GM12878 (cell line): ENCODE results near the gene ATP8A1.
"Not testable (repeated sequence)": the region's sequence is repeated elsewhere in the genome, so short reads cannot be mapped to it uniquely, and the experiment has no call there.

ENCODE experiments used
- CBX5 ChIP-seq: sonication (generic); IDR thresholded peaks from 2 replicates; pipeline ENCODE4 v1.6.1; 2016; ENCODE audit warnings: low read depth, moderate library complexity, mild to moderate bottlenecking, inconsistent platforms
- CHD2 ChIP-seq: IDR thresholded peaks from 2 replicates; pipeline ENCODE4 v1.6.1; 2011; ENCODE audit warnings: low read depth, low read length, improper control_type of control experiment, borderline replicate concordance
- EP300 ChIP-seq, 2 experiments: fragments of 150-350 bp in 1 of 2; IDR thresholded peaks; 2 replicates each; pipeline ENCODE4 v1.6.1; 2011 to 2012; ENCODE audit warnings: low read depth in 2 of 2, low read length in 2 of 2, borderline replicate concordance in 1 of 2, improper control_type of control experiment in 1 of 2, inconsistent platforms in 1 of 2; ENCODE audit not compliant: control insufficient read depth in 1 of 2
- FOXK2 ChIP-seq: fragments of 450-650 bp; IDR thresholded peaks from 2 replicates; pipeline ENCODE4 v1.6.1; 2017; ENCODE audit warnings: mild to moderate bottlenecking, moderate library complexity
- MYC ChIP-seq: IDR thresholded peaks from 2 replicates; pipeline ENCODE4 v1.6.1; 2011; ENCODE audit warnings: mild to moderate bottlenecking, low read length, moderate library complexity, inconsistent platforms; ENCODE audit not compliant: insufficient read depth, insufficient replicate concordance, insufficient read length, severe bottlenecking
- POLR2A ChIP-seq: IDR thresholded peaks from 2 replicates; pipeline ENCODE4 v1.6.1; 2011; ENCODE audit warnings: low read depth, mild to moderate bottlenecking, low read length
- POLR2AphosphoS2 ChIP-seq: IDR thresholded peaks from 2 replicates; pipeline ENCODE4 v1.6.1; 2011; ENCODE audit warnings: low read depth, mild to moderate bottlenecking, low read length, improper control_type of control experiment, moderate library complexity
- TAF1 ChIP-seq: IDR thresholded peaks from 2 replicates; pipeline ENCODE4 v1.6.1; 2011; ENCODE audit warnings: mild to moderate bottlenecking, low read depth, low read length, borderline replicate concordance
- TF ChIP-seq, protein P1 (sequence below), 3 experiments: IDR thresholded peaks in 2 of 3; conservative IDR thresholded peaks in 1 of 3; 2 replicates each; pipeline ENCODE4 v1.5.1; 2011; ENCODE audit warnings: low read depth in 3 of 3, low read length in 3 of 3, mild to moderate bottlenecking in 3 of 3, control low read depth in 2 of 3, moderate library complexity in 2 of 3, inconsistent platforms in 1 of 3, mixed read lengths in 1 of 3; ENCODE audit not compliant: control insufficient read depth in 2 of 3, insufficient read depth in 1 of 3; ENCODE audit errors: extremely low read depth in 1 of 3
- TF ChIP-seq, protein P2 (sequence below): fragments of 450-650 bp; formaldehyde crosslinking; IDR thresholded peaks from 2 replicates; pipeline ENCODE4 v1.4.0; 2020; ENCODE audit warnings: mild to moderate bottlenecking, moderate library complexity
- TF ChIP-seq, protein P3 (sequence below): IDR thresholded peaks from 2 replicates; pipeline ENCODE4 v1.6.1; 2011; ENCODE audit warnings: mild to moderate bottlenecking, low read depth, low read length, moderate library complexity; ENCODE audit not compliant: insufficient replicate concordance
- TF ChIP-seq, protein P4 (sequence below): IDR thresholded peaks from 2 replicates; pipeline ENCODE4 v1.6.1; 2011; ENCODE audit warnings: low read depth, mild to moderate bottlenecking, low read length, moderate library complexity, borderline replicate concordance; ENCODE audit errors: extremely low read depth

DNA sequence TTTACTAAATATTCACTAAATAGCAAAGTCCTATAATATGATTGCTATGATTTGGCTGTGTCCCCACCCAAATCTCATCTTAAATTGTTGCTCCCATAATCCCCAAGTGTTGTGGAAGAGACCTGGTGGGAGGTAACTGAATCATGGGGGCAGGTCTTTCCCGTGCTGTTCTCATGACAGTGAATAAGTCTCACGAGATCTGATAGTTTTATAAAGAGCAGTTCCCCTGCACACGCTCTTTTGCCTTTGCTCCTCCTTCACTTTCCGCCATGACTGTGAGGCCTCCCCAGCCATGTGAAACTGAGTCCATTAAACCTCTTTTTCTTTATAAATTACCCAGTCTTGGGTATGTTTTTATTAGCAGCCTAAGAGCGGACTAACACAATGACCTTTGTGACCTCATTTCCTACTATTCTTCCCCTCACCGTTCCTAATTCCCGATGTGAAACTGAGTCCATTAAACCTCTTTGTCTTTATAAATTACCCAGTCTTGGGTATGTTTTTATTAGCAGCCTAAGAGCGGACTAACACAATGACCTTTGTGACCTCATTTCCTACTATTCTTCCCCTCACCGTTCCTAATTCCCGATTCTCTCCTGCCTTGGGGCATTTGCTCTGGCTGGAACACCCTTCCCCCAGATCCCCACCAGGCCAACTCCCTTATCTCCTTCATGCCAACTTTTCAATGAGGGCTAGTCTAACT lies 4.2 kb downstream of the ATP8A1 start:
- TF ChIP-seq POLR2A; CBX5; CHD2; EP300 (IDR thresholded peaks at IDR 0.05; ENCODE audit: borderline replicate concordance in 1 of 2, control insufficient read depth in 1 of 2, low read depth in 2 of 2, low read length in 2 of 2); TAF1; MYC; FOXK2; POLR2AphosphoS2: not testable (repeated sequence)
- TF ChIP-seq, protein P1, sequence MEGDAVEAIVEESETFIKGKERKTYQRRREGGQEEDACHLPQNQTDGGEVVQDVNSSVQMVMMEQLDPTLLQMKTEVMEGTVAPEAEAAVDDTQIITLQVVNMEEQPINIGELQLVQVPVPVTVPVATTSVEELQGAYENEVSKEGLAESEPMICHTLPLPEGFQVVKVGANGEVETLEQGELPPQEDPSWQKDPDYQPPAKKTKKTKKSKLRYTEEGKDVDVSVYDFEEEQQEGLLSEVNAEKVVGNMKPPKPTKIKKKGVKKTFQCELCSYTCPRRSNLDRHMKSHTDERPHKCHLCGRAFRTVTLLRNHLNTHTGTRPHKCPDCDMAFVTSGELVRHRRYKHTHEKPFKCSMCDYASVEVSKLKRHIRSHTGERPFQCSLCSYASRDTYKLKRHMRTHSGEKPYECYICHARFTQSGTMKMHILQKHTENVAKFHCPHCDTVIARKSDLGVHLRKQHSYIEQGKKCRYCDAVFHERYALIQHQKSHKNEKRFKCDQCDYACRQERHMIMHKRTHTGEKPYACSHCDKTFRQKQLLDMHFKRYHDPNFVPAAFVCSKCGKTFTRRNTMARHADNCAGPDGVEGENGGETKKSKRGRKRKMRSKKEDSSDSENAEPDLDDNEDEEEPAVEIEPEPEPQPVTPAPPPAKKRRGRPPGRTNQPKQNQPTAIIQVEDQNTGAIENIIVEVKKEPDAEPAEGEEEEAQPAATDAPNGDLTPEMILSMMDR (IDR thresholded peaks at IDR 0.05 in 2 of 3, conservative IDR thresholded peaks at IDR 0.05 in 1 of 3; ENCODE audit: control insufficient read depth in 2 of 3, extremely low read depth in 1 of 3, insufficient read depth in 1 of 3, low read depth in 3 of 3, low read length in 3 of 3) = not testable (repeated sequence)
- TF ChIP-seq, protein P2, sequence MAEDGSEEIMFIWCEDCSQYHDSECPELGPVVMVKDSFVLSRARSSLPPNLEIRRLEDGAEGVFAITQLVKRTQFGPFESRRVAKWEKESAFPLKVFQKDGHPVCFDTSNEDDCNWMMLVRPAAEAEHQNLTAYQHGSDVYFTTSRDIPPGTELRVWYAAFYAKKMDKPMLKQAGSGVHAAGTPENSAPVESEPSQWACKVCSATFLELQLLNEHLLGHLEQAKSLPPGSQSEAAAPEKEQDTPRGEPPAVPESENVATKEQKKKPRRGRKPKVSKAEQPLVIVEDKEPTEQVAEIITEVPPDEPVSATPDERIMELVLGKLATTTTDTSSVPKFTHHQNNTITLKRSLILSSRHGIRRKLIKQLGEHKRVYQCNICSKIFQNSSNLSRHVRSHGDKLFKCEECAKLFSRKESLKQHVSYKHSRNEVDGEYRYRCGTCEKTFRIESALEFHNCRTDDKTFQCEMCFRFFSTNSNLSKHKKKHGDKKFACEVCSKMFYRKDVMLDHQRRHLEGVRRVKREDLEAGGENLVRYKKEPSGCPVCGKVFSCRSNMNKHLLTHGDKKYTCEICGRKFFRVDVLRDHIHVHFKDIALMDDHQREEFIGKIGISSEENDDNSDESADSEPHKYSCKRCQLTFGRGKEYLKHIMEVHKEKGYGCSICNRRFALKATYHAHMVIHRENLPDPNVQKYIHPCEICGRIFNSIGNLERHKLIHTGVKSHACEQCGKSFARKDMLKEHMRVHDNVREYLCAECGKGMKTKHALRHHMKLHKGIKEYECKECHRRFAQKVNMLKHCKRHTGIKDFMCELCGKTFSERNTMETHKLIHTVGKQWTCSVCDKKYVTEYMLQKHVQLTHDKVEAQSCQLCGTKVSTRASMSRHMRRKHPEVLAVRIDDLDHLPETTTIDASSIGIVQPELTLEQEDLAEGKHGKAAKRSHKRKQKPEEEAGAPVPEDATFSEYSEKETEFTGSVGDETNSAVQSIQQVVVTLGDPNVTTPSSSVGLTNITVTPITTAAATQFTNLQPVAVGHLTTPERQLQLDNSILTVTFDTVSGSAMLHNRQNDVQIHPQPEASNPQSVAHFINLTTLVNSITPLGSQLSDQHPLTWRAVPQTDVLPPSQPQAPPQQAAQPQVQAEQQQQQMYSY = not testable (repeated sequence)
- TF ChIP-seq, protein P3, sequence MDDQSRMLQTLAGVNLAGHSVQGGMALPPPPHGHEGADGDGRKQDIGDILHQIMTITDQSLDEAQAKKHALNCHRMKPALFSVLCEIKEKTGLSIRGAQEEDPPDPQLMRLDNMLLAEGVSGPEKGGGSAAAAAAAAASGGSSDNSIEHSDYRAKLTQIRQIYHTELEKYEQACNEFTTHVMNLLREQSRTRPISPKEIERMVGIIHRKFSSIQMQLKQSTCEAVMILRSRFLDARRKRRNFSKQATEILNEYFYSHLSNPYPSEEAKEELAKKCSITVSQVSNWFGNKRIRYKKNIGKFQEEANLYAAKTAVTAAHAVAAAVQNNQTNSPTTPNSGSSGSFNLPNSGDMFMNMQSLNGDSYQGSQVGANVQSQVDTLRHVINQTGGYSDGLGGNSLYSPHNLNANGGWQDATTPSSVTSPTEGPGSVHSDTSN = not testable (repeated sequence)
- TF ChIP-seq, protein P4, sequence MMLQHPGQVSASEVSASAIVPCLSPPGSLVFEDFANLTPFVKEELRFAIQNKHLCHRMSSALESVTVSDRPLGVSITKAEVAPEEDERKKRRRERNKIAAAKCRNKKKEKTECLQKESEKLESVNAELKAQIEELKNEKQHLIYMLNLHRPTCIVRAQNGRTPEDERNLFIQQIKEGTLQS = not testable (repeated sequence)
